Measurements from ENCODE around the gene HSPBP1. TPM values are rescaled to one million over a fixed set of nuclear protein-coding genes. Genes with fewer than 3 reads are reported as not detected.

Gene HSPBP1
- total and polyA plus RNA-seq, 2 donors (not counting 3 experiments of a cell fraction or from before 2014, with no cell fraction given), result 30.4 to 47.5 TPM

DNA sequence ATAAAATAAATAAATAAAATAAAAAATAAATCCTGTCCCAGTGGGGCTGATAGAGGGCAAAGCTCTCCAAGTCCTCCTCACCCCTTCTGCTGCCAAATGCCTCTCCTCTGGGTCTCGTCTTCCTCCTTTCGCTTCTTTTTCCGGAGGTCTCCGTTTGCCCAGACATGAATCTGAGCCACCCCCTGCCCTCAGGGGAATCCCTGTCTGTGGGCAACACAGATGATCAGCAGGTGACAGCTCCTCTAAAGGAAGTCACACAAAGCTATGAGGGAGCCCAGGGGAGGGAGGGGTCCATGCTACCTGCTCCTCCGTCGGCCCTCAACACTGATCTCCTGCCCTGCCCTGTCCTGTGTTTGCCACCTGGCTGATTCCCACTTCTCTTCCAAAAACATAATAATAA, 44.8 kb upstream of the HSPBP1 start:
- dilution Hi-C loops (cut with MboI; ENCODE audit: extremely low pct_ligation_motif_present, low sequenced_read_pairs) (no loop called here), intact Hi-C loops (cut with micrococcal nuclease) (no loop called here)
- Histone ChIP-seq H4K20me1 (replicated peaks; ENCODE audit: control insufficient read depth, extremely low read depth, insufficient read depth, low read length) (no peaks in the 10 kb centered on the region), H3K9me3 (replicated peaks; ENCODE audit: control insufficient read depth, insufficient read depth, low read length) (no peaks in the 10 kb centered on the region), H3K4me1 (ENCODE audit: control insufficient read depth, extremely low read depth, insufficient read depth, low read length) (no peaks in the 10 kb centered on the region), H3K79me2 (ENCODE audit: control insufficient read depth, insufficient read depth, low read length) (no peaks in the 10 kb centered on the region), H3K4me3 (replicated peaks in 1 of 3; ENCODE audit: insufficient read depth in 1 of 3, low read depth in 1 of 3, low read length in 3 of 3) (no peak overlapping the region), H3K4me2 (ENCODE audit: insufficient read depth, low read length) (no peak overlapping the region), H3K9me1 (replicated peaks; ENCODE audit: control insufficient read depth, extremely low read depth, insufficient read depth, low read length) (no peaks in the 10 kb centered on the region), H3K27ac (ENCODE audit: insufficient read depth, low read depth, low read length) (no peak overlapping the region), H3K9ac (replicated peaks; ENCODE audit: extremely low read depth, insufficient read depth, low read length) (no peak overlapping the region), H3K36me3 (ENCODE audit: control insufficient read depth in 2 of 2, extremely low read depth in 1 of 2, insufficient read depth in 2 of 2, low read length in 2 of 2) (no peaks in the 10 kb centered on the region), H2AFZ (ENCODE audit: low read depth, low read length) (no peak overlapping the region), H3K27me3 (ENCODE audit: control insufficient read depth in 2 of 2, insufficient read depth in 2 of 2, low read length in 2 of 2) (peaks cover 0 to 2% of the 10 kb centered on the region in 2 experiments)
- DNase-seq (ENCODE audit: low read depth, low spot score) (no peak), FAIRE-seq (no peak)
- ChIA-PET POLR2A (no interaction called here), CTCF (interaction anchor here (1.5 kb wide), 1 partner anchor 32 kb away, joined by 3 read pairs; no protein-coding TSS in a partner anchor)
- TF ChIP-seq, protein P1, sequence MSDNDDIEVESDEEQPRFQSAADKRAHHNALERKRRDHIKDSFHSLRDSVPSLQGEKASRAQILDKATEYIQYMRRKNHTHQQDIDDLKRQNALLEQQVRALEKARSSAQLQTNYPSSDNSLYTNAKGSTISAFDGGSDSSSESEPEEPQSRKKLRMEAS (IDR thresholded peaks at IDR 0.05; ENCODE audit: insufficient read depth, insufficient read length), result no peak
- TF ChIP-seq, protein P2, sequence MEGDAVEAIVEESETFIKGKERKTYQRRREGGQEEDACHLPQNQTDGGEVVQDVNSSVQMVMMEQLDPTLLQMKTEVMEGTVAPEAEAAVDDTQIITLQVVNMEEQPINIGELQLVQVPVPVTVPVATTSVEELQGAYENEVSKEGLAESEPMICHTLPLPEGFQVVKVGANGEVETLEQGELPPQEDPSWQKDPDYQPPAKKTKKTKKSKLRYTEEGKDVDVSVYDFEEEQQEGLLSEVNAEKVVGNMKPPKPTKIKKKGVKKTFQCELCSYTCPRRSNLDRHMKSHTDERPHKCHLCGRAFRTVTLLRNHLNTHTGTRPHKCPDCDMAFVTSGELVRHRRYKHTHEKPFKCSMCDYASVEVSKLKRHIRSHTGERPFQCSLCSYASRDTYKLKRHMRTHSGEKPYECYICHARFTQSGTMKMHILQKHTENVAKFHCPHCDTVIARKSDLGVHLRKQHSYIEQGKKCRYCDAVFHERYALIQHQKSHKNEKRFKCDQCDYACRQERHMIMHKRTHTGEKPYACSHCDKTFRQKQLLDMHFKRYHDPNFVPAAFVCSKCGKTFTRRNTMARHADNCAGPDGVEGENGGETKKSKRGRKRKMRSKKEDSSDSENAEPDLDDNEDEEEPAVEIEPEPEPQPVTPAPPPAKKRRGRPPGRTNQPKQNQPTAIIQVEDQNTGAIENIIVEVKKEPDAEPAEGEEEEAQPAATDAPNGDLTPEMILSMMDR (IDR thresholded peaks at IDR 0.05; ENCODE audit: extremely low read depth in 1 of 2, insufficient read depth in 1 of 2, low read depth in 1 of 2, low read length in 2 of 2), result no peak
- TF ChIP-seq FOS (IDR thresholded peaks at IDR 0.05; ENCODE audit: borderline replicate concordance, insufficient read depth, low read length), result no peak
- no peak for TF ChIP-seq GATA2 (IDR thresholded peaks at IDR 0.05; ENCODE audit: insufficient read depth, insufficient read length, low read depth, low read length)
- no peak for TF ChIP-seq MYC (IDR thresholded peaks at IDR 0.05; ENCODE audit: low read depth, low read length)
- TF ChIP-seq EZH2 (IDR thresholded peaks at IDR 0.05; ENCODE audit: borderline replicate concordance, low read depth, low read length, severe bottlenecking), result no peak
- no peak for TF ChIP-seq POLR2AphosphoS5 (IDR thresholded peaks at IDR 0.05; ENCODE audit: insufficient read depth, low read depth, low read length)
- TF ChIP-seq JUN (IDR thresholded peaks at IDR 0.05; ENCODE audit: borderline replicate concordance, insufficient read depth, insufficient read length, low read depth), result no peak
- TF ChIP-seq POLR2A (IDR thresholded peaks at IDR 0.05; ENCODE audit: low read depth, low read length), result no peak
- BruUV-seq (replicated peaks), result no TSS peak
